GM12874 (cell line): ENCODE measurements around the gene IHH.

ENCODE experiments used
- TF ChIP-seq, protein P1 (sequence below): IDR thresholded peaks from 2 replicates; pipeline ENCODE4 v1.5.1; 2011; ENCODE audit warnings: low read depth, mild to moderate bottlenecking, control low read depth, low read length, moderate library complexity; ENCODE audit not compliant: insufficient read depth

IHH gene

DNA sequence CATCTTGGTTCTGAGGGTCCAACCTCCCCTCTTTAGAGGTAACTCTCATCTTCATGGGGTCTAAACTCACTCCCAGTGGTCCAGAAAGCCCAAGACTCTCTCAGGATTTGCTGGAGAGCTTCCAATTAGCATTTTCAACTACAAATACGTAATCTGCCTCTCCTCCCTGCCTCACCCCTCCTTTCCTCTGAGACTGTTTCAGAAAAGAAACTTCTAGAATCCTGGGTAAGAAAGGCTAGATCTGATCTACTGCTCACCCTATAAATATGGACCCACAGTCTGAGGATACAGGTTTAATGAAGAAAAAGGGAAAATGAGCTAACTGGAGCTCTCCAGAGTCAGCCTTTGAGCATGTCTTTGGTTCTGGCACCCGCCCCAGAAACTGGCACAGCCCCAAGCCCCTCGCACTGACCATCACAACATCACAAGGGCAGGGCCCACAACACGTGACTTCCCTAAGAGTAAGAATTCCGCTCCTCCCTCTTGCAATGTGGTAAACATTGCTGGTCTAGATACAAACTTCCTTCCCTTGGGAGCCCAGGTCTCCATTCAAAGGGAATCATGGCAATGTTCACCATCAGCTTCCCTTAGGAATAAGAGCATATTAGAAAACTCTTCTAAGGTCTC, 21.7 kb upstream of the IHH start:
- TF ChIP-seq, protein P1, sequence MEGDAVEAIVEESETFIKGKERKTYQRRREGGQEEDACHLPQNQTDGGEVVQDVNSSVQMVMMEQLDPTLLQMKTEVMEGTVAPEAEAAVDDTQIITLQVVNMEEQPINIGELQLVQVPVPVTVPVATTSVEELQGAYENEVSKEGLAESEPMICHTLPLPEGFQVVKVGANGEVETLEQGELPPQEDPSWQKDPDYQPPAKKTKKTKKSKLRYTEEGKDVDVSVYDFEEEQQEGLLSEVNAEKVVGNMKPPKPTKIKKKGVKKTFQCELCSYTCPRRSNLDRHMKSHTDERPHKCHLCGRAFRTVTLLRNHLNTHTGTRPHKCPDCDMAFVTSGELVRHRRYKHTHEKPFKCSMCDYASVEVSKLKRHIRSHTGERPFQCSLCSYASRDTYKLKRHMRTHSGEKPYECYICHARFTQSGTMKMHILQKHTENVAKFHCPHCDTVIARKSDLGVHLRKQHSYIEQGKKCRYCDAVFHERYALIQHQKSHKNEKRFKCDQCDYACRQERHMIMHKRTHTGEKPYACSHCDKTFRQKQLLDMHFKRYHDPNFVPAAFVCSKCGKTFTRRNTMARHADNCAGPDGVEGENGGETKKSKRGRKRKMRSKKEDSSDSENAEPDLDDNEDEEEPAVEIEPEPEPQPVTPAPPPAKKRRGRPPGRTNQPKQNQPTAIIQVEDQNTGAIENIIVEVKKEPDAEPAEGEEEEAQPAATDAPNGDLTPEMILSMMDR = no peak

DNA sequence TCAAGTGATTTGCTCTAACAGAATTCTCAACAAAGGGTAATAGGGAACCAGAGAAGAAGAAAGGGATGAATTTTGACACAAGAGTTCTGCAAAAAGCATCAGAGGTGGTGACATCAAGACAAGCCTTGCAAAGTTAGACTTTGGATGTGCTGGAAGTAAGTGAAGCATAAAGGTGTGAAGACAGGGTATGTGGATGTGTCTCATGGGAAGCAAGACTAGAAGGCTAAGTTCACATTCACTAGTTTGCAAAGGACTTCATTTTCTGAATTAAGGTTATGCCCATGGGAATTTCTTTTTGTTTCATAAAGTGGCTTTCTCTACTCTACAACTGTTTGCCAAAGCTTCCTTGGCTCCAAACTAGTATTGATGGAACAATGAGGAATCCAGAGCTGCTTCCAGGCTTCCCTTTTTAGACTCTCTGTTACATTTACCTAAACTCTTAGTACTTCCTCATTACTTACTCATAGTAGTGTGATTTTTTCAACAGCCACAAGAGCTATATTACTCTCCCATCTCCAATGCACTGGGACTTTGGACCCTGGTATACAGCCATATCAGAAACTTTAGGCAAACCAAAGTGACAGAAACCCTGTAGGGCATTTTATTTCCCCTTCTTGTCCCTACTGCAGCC, 21.1 kb upstream of the IHH start:
- TF ChIP-seq, protein P1 = no peak

DNA sequence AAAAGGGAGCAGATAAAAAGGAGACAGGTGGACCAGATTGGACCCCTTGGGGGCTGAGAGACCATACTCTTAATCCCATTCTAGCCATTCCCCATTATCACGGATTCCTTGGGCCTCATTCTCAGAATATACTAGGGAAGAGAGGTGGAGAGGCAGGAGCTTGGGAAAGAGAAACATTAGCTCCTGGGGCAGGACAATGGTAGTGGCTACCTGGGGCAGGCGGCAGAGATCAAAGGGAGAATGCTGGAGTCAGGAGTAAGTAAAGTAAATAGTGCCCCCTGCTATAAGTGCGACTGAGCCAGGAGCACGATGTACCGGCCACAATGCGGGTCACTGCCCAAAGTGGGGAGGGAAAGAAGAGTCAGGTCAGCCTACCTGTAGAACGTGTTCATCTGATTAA, 20.4 kb upstream of the IHH start:
- TF ChIP-seq, protein P1 = no peak

DNA sequence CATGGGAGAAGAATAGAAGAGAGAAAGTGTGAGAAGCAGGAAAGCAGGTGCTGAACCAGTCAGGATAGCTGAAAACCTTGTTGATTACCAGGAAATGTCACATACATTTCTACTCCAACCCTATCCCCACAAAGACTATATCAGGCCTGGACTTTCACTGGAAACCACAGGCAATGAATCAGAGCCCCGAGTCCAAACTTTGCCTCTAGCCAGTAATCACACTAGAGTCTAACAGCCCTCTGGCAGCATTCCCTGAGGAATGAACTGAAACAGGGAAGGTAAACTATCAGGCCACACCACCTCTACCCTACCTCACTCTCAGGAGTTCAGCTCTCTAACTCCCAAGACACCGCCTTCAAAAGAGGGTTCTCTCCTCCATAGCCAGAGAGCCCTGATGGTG, 18.7 kb upstream of the IHH start:
- TF ChIP-seq, protein P1 = no peak

DNA sequence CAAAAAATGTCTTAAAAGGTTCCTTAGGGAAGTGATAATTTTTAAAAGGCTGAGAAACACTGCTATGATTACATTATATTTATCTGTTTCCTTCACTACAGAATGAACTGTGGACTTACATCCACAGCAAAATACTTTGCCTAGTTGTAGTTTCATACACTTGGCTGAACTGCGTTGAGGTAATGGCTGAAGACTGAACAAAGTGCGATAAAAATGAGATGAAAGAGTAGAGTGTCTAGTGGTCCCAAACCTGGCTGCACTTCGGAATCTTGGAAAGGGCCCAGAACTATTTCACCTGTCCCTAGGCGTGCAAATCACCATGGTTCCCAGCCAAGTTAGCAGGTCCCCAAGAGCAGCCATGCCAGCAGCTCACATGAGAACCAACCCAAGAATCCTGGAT, 18.2 kb upstream of the IHH start:
- TF ChIP-seq, protein P1 = no peak

DNA sequence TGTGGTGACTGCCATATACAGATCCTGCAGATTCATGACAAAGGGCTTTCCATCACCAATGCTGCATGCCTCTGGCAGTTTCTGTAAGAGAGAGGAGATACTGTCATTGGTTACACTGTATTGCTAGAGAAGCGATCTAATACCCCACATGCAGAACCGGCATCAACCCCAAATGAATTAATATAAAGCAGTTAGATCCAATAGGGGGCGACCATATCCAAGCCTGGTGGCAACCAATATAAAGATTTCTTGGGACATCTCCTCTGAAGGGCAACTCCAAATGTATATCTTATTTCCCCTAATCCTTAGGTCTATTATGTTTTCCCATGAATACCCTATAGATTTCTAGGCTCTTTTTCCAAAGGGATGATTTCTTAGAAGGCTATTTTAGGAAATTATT, 17.4 kb upstream of the IHH start:
- TF ChIP-seq, protein P1 = no peak

DNA sequence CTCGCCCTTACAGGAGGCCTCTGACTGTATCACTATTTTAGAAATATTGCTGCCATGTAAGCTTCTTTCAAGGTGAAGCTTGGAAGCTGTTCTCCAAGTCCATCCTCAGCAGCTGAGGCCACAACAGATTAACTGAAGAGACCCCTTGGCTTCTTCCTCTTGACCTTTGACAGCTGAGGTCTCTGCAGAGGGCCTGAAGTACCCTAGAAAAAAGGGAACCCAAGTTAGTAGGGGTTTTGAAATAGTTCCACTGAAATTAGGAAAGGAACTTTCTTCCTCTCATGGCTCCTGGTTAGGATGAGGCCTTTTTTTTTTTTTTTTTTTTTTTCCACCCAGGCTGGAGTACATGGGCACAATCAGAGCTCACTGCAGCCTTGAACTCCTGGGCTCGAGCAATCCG, 15.5 kb upstream of the IHH start:
- TF ChIP-seq, protein P1 = no peak
